Measurements from ENCODE around the gene NUDT8. TPM values are rescaled to one million over a fixed set of nuclear protein-coding genes. Genes with fewer than 3 reads are reported as not detected.
"Not testable (repeated sequence)": the region's sequence is repeated elsewhere in the genome, so short reads cannot be mapped to it uniquely, and the experiment has no call there.

NUDT8 gene
- total RNA-seq, 3 donors from 2014 or later, result 9.7 to 15.1 (median 12.0) TPM

DNA sequence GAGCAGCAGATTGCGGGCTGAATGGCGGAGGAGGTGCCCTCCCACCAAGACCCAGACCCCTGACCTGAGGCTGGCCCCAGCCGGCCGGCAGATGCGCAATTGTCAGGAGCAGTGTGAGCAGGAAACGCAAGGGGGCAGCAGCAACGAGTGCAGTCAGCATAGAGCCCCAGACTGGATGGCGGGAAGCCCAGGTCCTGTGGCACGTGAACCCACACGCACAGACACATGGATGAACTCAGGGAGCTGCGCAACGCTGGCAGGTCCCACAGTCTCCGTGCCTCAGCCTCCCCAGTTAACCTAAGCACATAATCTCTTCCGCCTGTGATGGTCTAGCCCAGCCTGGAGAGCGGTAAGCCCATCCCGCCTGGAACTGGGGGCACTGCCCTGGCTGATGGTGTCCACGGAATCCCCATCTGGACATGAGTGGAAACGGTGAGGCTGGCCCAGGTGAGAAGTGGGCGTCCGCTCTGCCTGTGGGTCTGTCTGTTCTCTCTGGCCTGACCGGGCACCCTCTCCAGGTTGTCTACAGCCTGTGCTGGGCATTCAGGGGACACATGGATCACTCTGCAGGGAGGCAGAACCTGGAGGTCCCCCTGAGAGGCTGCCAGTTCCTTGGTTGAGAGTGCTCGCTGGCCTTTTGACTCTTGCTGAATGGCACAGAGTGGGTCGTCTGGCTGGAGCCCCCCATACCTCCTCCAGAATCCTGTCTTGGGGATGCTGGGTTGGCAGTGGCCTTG is 10.5 kb upstream of the NUDT8 start:
- no peak overlapping the region for H3K27ac ChIP-seq
- DNase-seq (ENCODE audit: low spot score in 2 of 2), result peak; percentile 68 to 79
- H3K4me1 ChIP-seq, result no peaks in the 10 kb centered on the region
- TF ChIP-seq POLR2AphosphoS5 (IDR thresholded peaks at IDR 0.05) (no peak), POLR2A (IDR thresholded peaks at IDR 0.05) (no peak)
- TF ChIP-seq, protein P1, sequence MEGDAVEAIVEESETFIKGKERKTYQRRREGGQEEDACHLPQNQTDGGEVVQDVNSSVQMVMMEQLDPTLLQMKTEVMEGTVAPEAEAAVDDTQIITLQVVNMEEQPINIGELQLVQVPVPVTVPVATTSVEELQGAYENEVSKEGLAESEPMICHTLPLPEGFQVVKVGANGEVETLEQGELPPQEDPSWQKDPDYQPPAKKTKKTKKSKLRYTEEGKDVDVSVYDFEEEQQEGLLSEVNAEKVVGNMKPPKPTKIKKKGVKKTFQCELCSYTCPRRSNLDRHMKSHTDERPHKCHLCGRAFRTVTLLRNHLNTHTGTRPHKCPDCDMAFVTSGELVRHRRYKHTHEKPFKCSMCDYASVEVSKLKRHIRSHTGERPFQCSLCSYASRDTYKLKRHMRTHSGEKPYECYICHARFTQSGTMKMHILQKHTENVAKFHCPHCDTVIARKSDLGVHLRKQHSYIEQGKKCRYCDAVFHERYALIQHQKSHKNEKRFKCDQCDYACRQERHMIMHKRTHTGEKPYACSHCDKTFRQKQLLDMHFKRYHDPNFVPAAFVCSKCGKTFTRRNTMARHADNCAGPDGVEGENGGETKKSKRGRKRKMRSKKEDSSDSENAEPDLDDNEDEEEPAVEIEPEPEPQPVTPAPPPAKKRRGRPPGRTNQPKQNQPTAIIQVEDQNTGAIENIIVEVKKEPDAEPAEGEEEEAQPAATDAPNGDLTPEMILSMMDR (IDR thresholded peaks at IDR 0.05), result peak; percentile 50 to 72 (median 63)
- intact Hi-C loops (cut with DNase I; ENCODE audit: low total_unique reads), result no loop called here
- H3K27me3 ChIP-seq, result peaks cover 0 to 25% of the 10 kb centered on the region in 2 donors
- no peaks in the 10 kb centered on the region for H3K9me3 ChIP-seq
- H3K4me3 ChIP-seq, result no peak overlapping the region
- no peaks in the 10 kb centered on the region for H3K36me3 ChIP-seq

DNA sequence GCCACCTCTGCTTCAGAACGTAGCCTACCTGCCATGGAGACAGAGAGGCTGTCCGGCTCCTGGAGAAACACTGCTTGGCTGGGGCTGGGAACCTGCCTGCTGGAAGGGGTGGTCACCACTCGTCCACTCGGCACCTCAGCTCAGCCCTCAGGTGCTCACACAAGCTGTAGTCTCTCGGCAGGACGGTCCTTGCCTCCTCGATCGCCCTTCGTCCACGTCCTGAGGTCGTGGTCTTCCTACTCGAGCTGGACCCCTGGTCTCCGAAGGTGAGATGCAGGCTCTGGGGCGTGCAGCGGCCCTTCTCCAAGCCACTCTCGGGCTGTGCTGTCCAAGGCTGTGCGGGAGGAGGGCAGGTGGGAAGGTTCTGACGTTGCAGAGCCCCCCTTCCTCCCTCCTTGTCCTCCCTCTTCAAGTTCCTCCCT is 9.7 kb upstream of the NUDT8 start, which contains the start of gene TBX10:
TSS of gene TBX10 (minus strand) at position 326 of the 422 bp plus-strand sequence. CDS start at position 35, 291 bp downstream.
- Histone ChIP-seq H3K27ac (no peak within 1 kb of the TSS), H3K9me3 (no peaks in the 10 kb centered on the region), H3K27me3 (peaks cover 0 to 25% of the 10 kb centered on the region in 2 donors), H3K4me3 (no peak within 1 kb of the TSS), H3K4me1 (no peaks in the 10 kb centered on the region), H3K36me3 (no peaks in the 10 kb centered on the region)
- intact Hi-C loops (cut with DNase I; ENCODE audit: low total_unique reads), result no loop called here
- DNase-seq (ENCODE audit: low spot score in 2 of 2), result no peak
- TF ChIP-seq, protein P1 (IDR thresholded peaks at IDR 0.05), result no peak
- TF ChIP-seq POLR2A (IDR thresholded peaks at IDR 0.05), result no peak
- no peak for TF ChIP-seq POLR2AphosphoS5 (IDR thresholded peaks at IDR 0.05)

DNA sequence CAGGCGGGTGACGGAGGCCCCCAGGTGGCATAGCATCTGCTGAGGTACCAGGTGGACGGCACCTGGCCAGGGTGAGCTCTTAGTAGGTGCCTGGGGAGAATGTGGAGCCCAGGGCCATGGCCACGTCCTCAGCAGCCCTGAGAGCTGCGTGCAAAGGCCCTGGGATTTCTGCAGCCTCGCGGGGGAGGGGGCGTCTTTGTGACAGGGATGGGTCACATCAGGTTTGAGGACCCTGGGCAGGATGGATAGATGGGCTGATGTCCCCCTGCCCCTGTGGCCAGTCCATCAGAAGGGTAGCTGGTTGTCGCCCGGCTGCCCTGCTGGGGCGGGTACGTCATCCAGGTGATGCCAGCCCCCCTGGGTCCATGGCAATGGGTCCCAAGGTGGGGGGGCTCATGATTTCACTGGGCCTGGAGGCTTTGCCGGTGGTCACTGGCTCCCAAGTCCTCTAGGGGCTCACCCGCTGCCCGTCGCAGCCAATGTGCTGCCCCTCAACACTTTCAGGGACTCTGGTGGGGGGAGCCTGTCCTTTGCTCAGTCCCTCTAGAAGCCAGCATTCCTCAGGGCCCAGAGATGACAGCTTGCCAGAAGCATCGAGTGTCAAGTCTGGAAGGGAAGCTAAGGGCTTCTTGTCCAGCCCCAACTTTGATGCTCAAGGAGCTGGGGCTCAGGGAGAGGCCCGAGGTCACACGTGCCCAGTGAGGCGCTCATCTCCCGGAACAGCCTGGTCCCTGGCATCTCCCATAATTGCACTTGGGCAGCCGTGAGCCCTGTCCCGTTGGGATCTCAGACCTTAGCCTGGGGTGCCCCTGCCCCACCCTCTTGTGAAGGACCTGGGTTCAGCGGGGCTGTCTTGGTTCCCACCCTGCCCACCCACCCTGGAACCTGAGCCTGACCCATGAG is 9.0 kb upstream of the NUDT8 start:
- Histone ChIP-seq H3K4me1 (no peaks in the 10 kb centered on the region), H3K27me3 (peaks cover 0 to 25% of the 10 kb centered on the region in 2 donors), H3K27ac (no peak overlapping the region), H3K4me3 (no peak overlapping the region), H3K36me3 (no peaks in the 10 kb centered on the region), H3K9me3 (no peaks in the 10 kb centered on the region)
- DNase-seq (ENCODE audit: low spot score in 2 of 2), result no peak
- intact Hi-C loops (cut with DNase I; ENCODE audit: low total_unique reads), result no loop called here
- TF ChIP-seq POLR2A (IDR thresholded peaks at IDR 0.05), result no peak
- TF ChIP-seq, protein P1 (IDR thresholded peaks at IDR 0.05), result no peak
- no peak for TF ChIP-seq POLR2AphosphoS5 (IDR thresholded peaks at IDR 0.05)

DNA sequence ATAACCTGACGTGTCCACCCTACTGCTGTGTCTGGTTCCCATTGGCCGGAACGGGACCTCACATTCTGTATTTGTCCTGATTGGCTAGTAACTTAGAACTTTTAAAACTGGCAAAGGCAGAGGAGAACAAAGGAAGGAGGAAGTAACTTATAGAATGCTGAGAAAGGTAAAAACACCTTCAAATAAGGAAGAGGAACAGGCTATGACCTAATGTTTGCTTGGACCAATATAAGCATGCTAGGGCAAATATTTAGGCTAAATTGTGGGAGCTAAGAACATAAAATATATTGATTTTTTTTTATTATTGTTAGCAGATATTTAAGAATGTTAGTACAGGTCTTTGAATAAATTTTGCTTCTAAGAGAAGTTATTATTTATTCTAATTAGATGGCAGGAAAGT is 7.7 kb upstream of the NUDT8 start:
- H3K36me3 ChIP-seq; intact Hi-C loops (cut with DNase I; ENCODE audit: low total_unique reads); H3K4me3 ChIP-seq; H3K4me1 ChIP-seq; H3K27ac ChIP-seq; H3K9me3 ChIP-seq; DNase-seq (ENCODE audit: low spot score in 2 of 2): not testable (repeated sequence)
- H3K27me3 ChIP-seq, result peaks cover 0 to 25% of the 10 kb centered on the region in 2 donors

DNA sequence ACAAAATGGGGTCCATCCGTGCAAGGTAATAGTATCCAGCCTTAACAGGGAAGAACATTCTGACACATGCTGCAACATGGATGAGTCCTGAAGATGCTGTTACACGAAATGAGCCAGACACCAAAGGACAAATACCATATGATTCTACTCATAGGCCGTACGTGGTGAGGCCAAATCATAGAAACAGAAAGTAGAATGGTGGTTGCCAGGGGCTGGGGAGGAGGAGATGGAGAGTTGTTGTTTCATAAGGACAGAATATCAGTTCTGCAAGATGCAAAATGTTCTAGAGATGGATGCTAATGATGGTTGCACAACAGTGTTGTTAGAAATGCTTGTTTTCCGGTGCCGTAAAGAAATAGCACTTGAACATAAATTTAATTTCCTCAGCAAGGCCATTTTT is 7.2 kb upstream of the NUDT8 start:
- Histone ChIP-seq H3K27ac (no peak overlapping the region), H3K4me1 (no peaks in the 10 kb centered on the region), H3K27me3 (peaks cover 0 to 25% of the 10 kb centered on the region in 2 donors), H3K36me3 (no peaks in the 10 kb centered on the region), H3K4me3 (no peak overlapping the region), H3K9me3 (no peaks in the 10 kb centered on the region)
- no peak for DNase-seq (ENCODE audit: low spot score in 2 of 2)
- TF ChIP-seq POLR2AphosphoS5 (IDR thresholded peaks at IDR 0.05) (no peak), POLR2A (IDR thresholded peaks at IDR 0.05) (no peak)
- TF ChIP-seq, protein P1 (IDR thresholded peaks at IDR 0.05), result no peak
- intact Hi-C loops (cut with DNase I; ENCODE audit: low total_unique reads), result no loop called here

Measured in breast epithelium (tissue), 4 donors.